ENCODE data around the gene SND1. TPM values are rescaled to one million over a fixed set of nuclear protein-coding genes. Genes with fewer than 3 reads are reported as not detected.

The SND1 gene
- total RNA-seq, 2 donors from 2014 or later = 146 to 155 TPM

- no peaks in the 10 kb centered on the region for H3K9me3 ChIP-seq
- no peak overlapping the region for H3K27ac ChIP-seq
- intact Hi-C loops (cut with DNase I) = no loop called here
- no peaks in the 10 kb centered on the region for H3K36me3 ChIP-seq (replicated peaks in 1 of 2; ENCODE audit: insufficient read depth in 1 of 2, low read depth in 2 of 2)
- H3K27me3 ChIP-seq = peaks cover 0 to 21% of the 10 kb centered on the region in 2 donors
- 73 to 77% methylated on average over 9 of the region's 9 CpGs for WGBS, 2 donors
- ATAC-seq (no peak), DNase-seq (no peak)
- H3K4me1 ChIP-seq = peaks cover 19% of the 10 kb centered on the region
- no peak for TF ChIP-seq POLR2A (IDR thresholded peaks at IDR 0.05)
- TF ChIP-seq CTCF (IDR thresholded peaks at IDR 0.05) = no peak
- H3K4me3 ChIP-seq = no peak overlapping the region
Measured at GRCh38 chr7:128132426-128133069, 480.6 kb downstream of the SND1 start.

- H3K9me3 ChIP-seq = no peaks in the 10 kb centered on the region
- H3K4me3 ChIP-seq = no peak overlapping the region
- H3K36me3 ChIP-seq (replicated peaks in 1 of 2; ENCODE audit: insufficient read depth in 1 of 2, low read depth in 2 of 2) = no peaks in the 10 kb centered on the region
- H3K27ac ChIP-seq = no peak overlapping the region
- no peak for TF ChIP-seq CTCF (IDR thresholded peaks at IDR 0.05)
- no peak for TF ChIP-seq POLR2A (IDR thresholded peaks at IDR 0.05)
- peaks cover 19% of the 10 kb centered on the region for H3K4me1 ChIP-seq
- DNase-seq (peak in 1 of 4 donors; percentile 20), ATAC-seq (peak; percentile 25)
- intact Hi-C loops (cut with DNase I) = no loop called here
- peaks cover 0 to 21% of the 10 kb centered on the region in 2 donors for H3K27me3 ChIP-seq
- WGBS, 2 donors = 7 to 11% methylated on average over 6 of the region's 6 CpGs
Measured at GRCh38 chr7:128135159-128135514, 483.1 kb downstream of the SND1 start.

- Histone ChIP-seq H3K4me3 (peak overlapping the region in 1 of 2 donors; percentile 18), H3K36me3 (replicated peaks in 1 of 2; ENCODE audit: insufficient read depth in 1 of 2, low read depth in 2 of 2) (no peaks in the 10 kb centered on the region), H3K27ac (no peak overlapping the region), H3K9me3 (no peaks in the 10 kb centered on the region), H3K27me3 (peaks cover 0 to 21% of the 10 kb centered on the region in 2 donors), H3K4me1 (peaks cover 19% of the 10 kb centered on the region)
- ATAC-seq (peak; percentile 85), DNase-seq (peak; percentile 39 to 58 (median 53))
- intact Hi-C loops (cut with DNase I) = no loop called here
- 0 to 1% methylated on average over 25 to 57 of the region's 57 CpGs for WGBS, 2 donors
- TF ChIP-seq CTCF (IDR thresholded peaks at IDR 0.05) = peak; percentile 50 to 99 (median 92)
- no peak for TF ChIP-seq POLR2A (IDR thresholded peaks at IDR 0.05)
Measured at GRCh38 chr7:128135515-128136214, 483.7 kb downstream of the SND1 start.

- ATAC-seq = peak; percentile 26
- Histone ChIP-seq H3K27ac (no peak overlapping the region), H3K4me3 (peak overlapping the region in 1 of 2 donors; percentile 18), H3K9me3 (no peaks in the 10 kb centered on the region), H3K36me3 (replicated peaks in 1 of 2; ENCODE audit: insufficient read depth in 1 of 2, low read depth in 2 of 2) (no peaks in the 10 kb centered on the region), H3K4me1 (peaks cover 19% of the 10 kb centered on the region), H3K27me3 (peaks cover 0 to 21% of the 10 kb centered on the region in 2 donors)
- intact Hi-C loops (cut with DNase I) = no loop called here
- TF ChIP-seq POLR2A (IDR thresholded peaks at IDR 0.05) (no peak), CTCF (IDR thresholded peaks at IDR 0.05) (no peak)
- DNase-seq = no peak
- WGBS, 2 donors = 5 to 6% methylated on average over 22 of the region's 22 CpGs
Measured at GRCh38 chr7:128136215-128136597, 484.2 kb downstream of the SND1 start.

All from body of pancreas (tissue), 4 donors.